ENCODE measurements around the gene ZNF384. TPM values are rescaled to one million over a fixed set of nuclear protein-coding genes. Genes with fewer than 3 reads are reported as not detected.

The ZNF384 gene
- total RNA-seq, 1 experiment from 2014 or later = 88.0 TPM

DNA sequence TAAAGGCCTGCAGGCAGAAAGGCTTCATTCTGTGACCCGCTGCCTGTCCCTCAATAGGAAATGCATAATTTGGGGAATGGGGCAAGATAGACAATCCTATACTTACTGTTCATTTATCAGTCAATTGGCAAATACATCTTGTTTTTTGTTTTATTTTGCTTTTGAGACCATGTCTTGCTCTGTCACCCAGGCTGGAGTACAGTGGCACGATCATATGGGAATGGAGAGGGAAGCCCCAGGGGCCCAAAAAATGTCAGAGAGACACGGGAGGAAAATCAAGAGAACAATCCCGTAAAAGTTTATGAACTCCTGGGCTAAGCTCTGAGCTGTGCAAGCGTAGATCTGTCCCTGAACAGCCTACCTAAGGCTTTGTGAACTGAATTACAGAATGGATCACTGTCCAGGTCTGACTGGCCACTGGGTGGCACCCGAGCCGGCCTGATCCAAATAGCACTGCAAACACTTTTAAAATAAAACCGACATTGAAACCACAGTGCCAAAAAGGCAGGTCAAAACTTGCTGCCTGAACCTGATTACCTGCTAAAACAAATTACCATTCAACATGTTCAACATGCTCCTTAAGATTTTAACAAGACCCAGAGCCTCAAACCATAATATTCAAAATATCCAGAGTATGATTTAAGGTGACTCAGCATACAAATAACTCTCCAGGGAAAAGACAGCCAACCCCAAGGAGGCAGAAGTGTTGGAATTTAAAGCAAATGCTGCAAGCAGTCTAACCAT, 46.4 kb upstream of the ZNF384 start:
- no peaks in the 10 kb centered on the region for H3K9me3 ChIP-seq (ENCODE audit: control insufficient read depth, low read depth, low read length)
- no peak overlapping the region for H3K9ac ChIP-seq (ENCODE audit: extremely low read depth, insufficient read length, low read length)
- no CpG with 5 or more reads among the region's 8 CpGs for WGBS (ENCODE audit: extremely low coverage, insufficient read length, low lambda C conversion rate)
- H3K23ac ChIP-seq (ENCODE audit: insufficient read length, low read depth, low read length) = no peak overlapping the region
- no peak overlapping the region for H2BK15ac ChIP-seq (ENCODE audit: low read depth, low read length)
- Mint-ChIP-seq H3K27ac (peak overlapping the region in 2 of 3 experiments; percentile 42 to 49; a peak in 4 of 7 replicates), H3K4me1 (peaks cover 4 to 7% of the 10 kb centered on the region in 2 experiments; a peak in 3 of 4 replicates), H3K9me3 (no peaks in the 10 kb centered on the region), H3K27me3 (ENCODE audit: low read depth) (no peaks in the 10 kb centered on the region), H3K36me3 (ENCODE audit: insufficient read depth in 1 of 3, low read depth in 3 of 3) (peaks cover 6 to 9% (median 7%) of the 10 kb centered on the region in 3 experiments; a peak in 6 of 7 replicates), H3K4me3 (no peak overlapping the region)
- no peak overlapping the region for H3K4ac ChIP-seq (ENCODE audit: low read depth, low read length)
- TF ChIP-seq, protein P1, sequence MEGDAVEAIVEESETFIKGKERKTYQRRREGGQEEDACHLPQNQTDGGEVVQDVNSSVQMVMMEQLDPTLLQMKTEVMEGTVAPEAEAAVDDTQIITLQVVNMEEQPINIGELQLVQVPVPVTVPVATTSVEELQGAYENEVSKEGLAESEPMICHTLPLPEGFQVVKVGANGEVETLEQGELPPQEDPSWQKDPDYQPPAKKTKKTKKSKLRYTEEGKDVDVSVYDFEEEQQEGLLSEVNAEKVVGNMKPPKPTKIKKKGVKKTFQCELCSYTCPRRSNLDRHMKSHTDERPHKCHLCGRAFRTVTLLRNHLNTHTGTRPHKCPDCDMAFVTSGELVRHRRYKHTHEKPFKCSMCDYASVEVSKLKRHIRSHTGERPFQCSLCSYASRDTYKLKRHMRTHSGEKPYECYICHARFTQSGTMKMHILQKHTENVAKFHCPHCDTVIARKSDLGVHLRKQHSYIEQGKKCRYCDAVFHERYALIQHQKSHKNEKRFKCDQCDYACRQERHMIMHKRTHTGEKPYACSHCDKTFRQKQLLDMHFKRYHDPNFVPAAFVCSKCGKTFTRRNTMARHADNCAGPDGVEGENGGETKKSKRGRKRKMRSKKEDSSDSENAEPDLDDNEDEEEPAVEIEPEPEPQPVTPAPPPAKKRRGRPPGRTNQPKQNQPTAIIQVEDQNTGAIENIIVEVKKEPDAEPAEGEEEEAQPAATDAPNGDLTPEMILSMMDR (conservative IDR thresholded peaks at IDR 0.05) = peak; percentile 80
- H3K27ac ChIP-seq (ENCODE audit: insufficient read length, low read depth, low read length) = no peak overlapping the region
- DNase-seq = peak; percentile 74
- no peak overlapping the region for H4K8ac ChIP-seq (replicated peaks; ENCODE audit: insufficient read length, low read depth, low read length)
- no peaks in the 10 kb centered on the region for H3K23me2 ChIP-seq (ENCODE audit: insufficient read length, low read depth, low read length, poor library complexity, severe bottlenecking)
- no peak overlapping the region for H3K14ac ChIP-seq (ENCODE audit: insufficient read depth, low read length)
- no peaks in the 10 kb centered on the region for H3K27me3 ChIP-seq (ENCODE audit: insufficient read depth, low read length)
- H3K18ac ChIP-seq (ENCODE audit: insufficient read length, low read depth, low read length) = no peak overlapping the region
- H2BK20ac ChIP-seq (ENCODE audit: low read depth, low read length, poor library complexity, severe bottlenecking) = no peak overlapping the region
- H4K5ac ChIP-seq (ENCODE audit: insufficient read length, low read depth, low read length) = no peak overlapping the region
- no peaks in the 10 kb centered on the region for H4K20me1 ChIP-seq (ENCODE audit: control insufficient read depth, insufficient read depth, insufficient read length)
- no peak overlapping the region for H3K56ac ChIP-seq (ENCODE audit: insufficient read length, low read depth, low read length)
- no peak overlapping the region for H2AFZ ChIP-seq (ENCODE audit: low read length)
- no peaks in the 10 kb centered on the region for H3K4me1 ChIP-seq (ENCODE audit: insufficient read depth, low read length)
- H3K4me2 ChIP-seq (ENCODE audit: insufficient read depth, insufficient read length, low read length) = no peak overlapping the region
- no peak overlapping the region for H2BK5ac ChIP-seq (ENCODE audit: insufficient read length, low read length)
- no peak overlapping the region for H3T11ph ChIP-seq (ENCODE audit: low read length)
- no peaks in the 10 kb centered on the region for H3K79me1 ChIP-seq (ENCODE audit: insufficient read depth, low read depth, low read length, poor library complexity, severe bottlenecking)
- H2AK5ac ChIP-seq (ENCODE audit: insufficient read length, low read length) = no peak overlapping the region
- no peaks in the 10 kb centered on the region for H3K79me2 ChIP-seq (ENCODE audit: insufficient read depth, low read length)
- H2BK120ac ChIP-seq (ENCODE audit: low read depth, low read length, poor library complexity, severe bottlenecking) = no peak overlapping the region
- no peak overlapping the region for H4K91ac ChIP-seq (ENCODE audit: insufficient read length, low read depth, low read length)
- H2BK12ac ChIP-seq (ENCODE audit: insufficient read length, low read depth, low read length) = no peak overlapping the region

All from H9 (cell line).